GM13977 (cell line): ENCODE measurements around the gene PODXL.

Experiments
- DNase-seq: peaks from one replicate; pipeline ENCODE4 v3.0.0; 2012; ENCODE audit warnings: low spot score
- CTCF ChIP-seq: IDR thresholded peaks from 2 replicates; pipeline ENCODE4 v1.5.1; 2012; ENCODE audit warnings: mild to moderate bottlenecking, control low read depth; ENCODE audit not compliant: insufficient read depth; ENCODE audit errors: extremely low read depth, missing control alignments
- in situ Hi-C: fragments of 300-500 bp; cut with MboI; formaldehyde crosslinking; loops from one replicate; pipeline ENCODE4 v1.12.0; 2022; ENCODE audit warnings: low sequenced_read_pairs, low pct_unique_long_range_greater_than_20kb, mixed read lengths, inconsistent platforms; ENCODE audit not compliant: unreplicated experiment

The PODXL gene

GRCh38 chr7:131504157-131504899, 52.1 kb downstream of the PODXL start:
- DNase-seq, result no peak
- TF ChIP-seq CTCF, result no peak
- in situ Hi-C loops, result no loop called here

- no peak for DNase-seq
- in situ Hi-C loops, result no loop called here
- no peak for TF ChIP-seq CTCF
These were observed 52.8 kb downstream of the PODXL start for GRCh38 chr7:131503639-131504038.

- in situ Hi-C loops, result no loop called here
- TF ChIP-seq CTCF, result no peak
- DNase-seq, result no peak
These were observed 53.5 kb downstream of the PODXL start for GRCh38 chr7:131502810-131503508.

GRCh38 chr7:131501930-131502685, 54.3 kb downstream of the PODXL start:
- no peak for TF ChIP-seq CTCF
- in situ Hi-C loops, result no loop called here
- DNase-seq, result no peak

- in situ Hi-C loops, result no loop called here
- no peak for DNase-seq
These were observed 55.0 kb downstream of the PODXL start for GRCh38 chr7:131501422-131501821.

More at GRCh38 chr7:131501422-131501821, 55.0 kb downstream of the PODXL start:
- TF ChIP-seq CTCF, result no peak
